Thymus (tissue), 11 donors: ENCODE data around the gene ITGB2. TPM values are rescaled to one million over a fixed set of nuclear protein-coding genes. Genes with fewer than 3 reads are reported as not detected.
"Not testable (repeated sequence)": the region's sequence is repeated elsewhere in the genome, so short reads cannot be mapped to it uniquely, and the experiment has no call there.

Source experiments
- DNase-seq, 9 donors: peaks; one replicate each; pipeline ENCODE4 v3.0.0-alpha.2; 2013; ENCODE audit warnings: low spot score in 9 of 9, low read depth in 6 of 9, missing footprints in 1 of 9
- H3K27ac ChIP-seq, 2 donors: one replicate each; pipeline ENCODE4 v1.5.1; 2013; ENCODE audit warnings: control low read depth in 1 of 2, low read depth in 1 of 2, low read length in 1 of 2, mild to moderate bottlenecking in 1 of 2, moderate library complexity in 1 of 2
- H3K27me3 ChIP-seq, 2 donors: one replicate each; pipeline ENCODE4 v1.5.1; 2013; ENCODE audit warnings: low read length in 1 of 2; ENCODE audit not compliant: control insufficient read depth in 2 of 2, insufficient read depth in 1 of 2
- H3K36me3 ChIP-seq, 2 donors: one replicate each; pipeline ENCODE4 v1.5.1; 2013; ENCODE audit warnings: low read length in 1 of 2, mild to moderate bottlenecking in 1 of 2, moderate library complexity in 1 of 2; ENCODE audit not compliant: control insufficient read depth in 2 of 2, insufficient read depth in 2 of 2
- H3K4me1 ChIP-seq, 2 donors: one replicate each; pipeline ENCODE4 v1.5.1; 2013; ENCODE audit warnings: low read length in 2 of 2; ENCODE audit not compliant: control insufficient read depth in 2 of 2, insufficient read depth in 2 of 2
- H3K4me3 ChIP-seq, 2 donors: one replicate each; pipeline ENCODE4 v1.5.1; 2013; ENCODE audit warnings: low read length in 2 of 2, control low read depth in 1 of 2, mild to moderate bottlenecking in 1 of 2
- H3K9me3 ChIP-seq, 2 donors: one replicate each; pipeline ENCODE4 v1.5.1; 2013; ENCODE audit warnings: low read length in 1 of 2, mild to moderate bottlenecking in 1 of 2; ENCODE audit not compliant: control insufficient read depth in 2 of 2, insufficient read depth in 1 of 2
- WGBS: extraction: QIAGEN DNeasy Blood & Tissue Kit; methylation state at CpG from one replicate; pipeline ENCODE4 v1.1.7; 2013; 5-methylcytosine and 5-hydroxymethylcytosine counted together
- polyA plus RNA-seq: library from polyadenylated mRNA; stranded (reverse); fragments of 200-250 nt; gene quantifications from one replicate; pipeline ENCODE4 v1.2.3, GENCODE V29; 2013
- total RNA-seq: library from RNA; stranded (reverse); fragments of 120-200 nt; gene quantifications from one replicate; pipeline ENCODE4 v1.2.4, GENCODE V29; 2013
- donor health status: healthy.

Gene ITGB2
- total and polyA plus RNA-seq, 2 donors: 104 to 134 TPM

DNA sequence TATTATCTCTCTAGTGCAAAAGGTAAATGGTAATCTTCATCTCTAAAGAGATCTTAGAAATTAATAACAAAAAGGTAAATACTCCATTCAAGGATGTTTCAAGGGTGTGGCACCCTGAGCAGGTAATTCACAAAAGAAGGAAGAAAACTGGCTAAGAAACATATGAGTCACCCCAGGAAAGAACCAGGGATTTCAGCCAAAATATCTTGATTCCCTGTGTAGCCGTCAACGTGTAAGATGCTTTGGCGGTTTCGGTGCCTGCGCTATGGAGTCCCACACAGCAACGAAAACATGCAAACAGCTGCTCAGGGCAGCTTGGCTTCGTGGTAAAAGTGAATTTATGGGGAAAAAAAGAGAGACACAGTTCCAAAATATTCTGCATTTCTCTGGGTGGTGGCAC is 3.7 kb downstream of the ITGB2 start:
- Histone ChIP-seq H3K4me3 (no peak overlapping the region), H3K27ac (peak overlapping the region; percentile 57 to 80), H3K27me3 (no peaks in the 10 kb centered on the region), H3K4me1 (peaks cover 39 to 85% of the 10 kb centered on the region in 2 donors), H3K9me3 (no peaks in the 10 kb centered on the region), H3K36me3 (peaks cover 20 to 21% of the 10 kb centered on the region in 2 donors)
- 86% methylated on average over 7 of the region's 7 CpGs for WGBS
- DNase-seq: no peak

DNA sequence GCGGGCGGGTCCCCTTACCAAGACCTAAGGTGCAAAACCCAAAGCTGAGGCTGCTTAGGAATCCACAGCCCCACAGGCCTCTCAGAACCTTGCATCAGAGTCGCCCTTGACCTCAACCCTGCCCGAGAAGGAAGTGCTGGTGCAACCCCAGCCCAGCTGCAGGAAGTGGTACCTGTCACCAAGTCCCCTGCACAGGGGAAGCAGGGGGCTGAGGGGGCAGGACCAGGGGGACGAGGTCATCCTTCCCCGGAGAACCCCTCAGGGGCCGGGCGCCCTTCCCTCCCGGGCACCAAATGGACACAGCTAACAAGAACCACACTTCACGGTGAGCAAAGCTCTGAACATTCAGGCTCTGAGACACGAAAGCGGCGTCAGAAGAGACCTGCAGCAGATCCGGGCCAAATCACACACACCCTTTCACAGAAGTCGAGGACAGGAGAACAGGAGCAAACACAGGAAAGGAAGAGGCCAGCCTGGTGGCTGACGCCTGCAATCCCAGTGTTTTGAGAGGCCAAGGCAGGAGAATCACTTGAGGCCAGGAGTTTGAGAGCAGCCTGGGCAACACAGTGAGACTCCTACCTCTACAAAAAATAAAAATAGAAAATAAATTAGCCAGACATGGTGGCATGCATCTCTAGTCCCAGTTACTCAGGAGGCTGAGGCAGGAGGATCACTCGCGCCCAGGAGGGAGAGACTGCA is 6.4 kb downstream of the ITGB2 start:
- DNase-seq: peak in 1 of 9 donors; percentile 79
- peaks cover 30 to 38% of the 10 kb centered on the region in 2 donors for H3K36me3 ChIP-seq
- peak overlapping the region; percentile 35 to 37 for H3K4me3 ChIP-seq
- no peaks in the 10 kb centered on the region for H3K27me3 ChIP-seq
- peak overlapping the region; percentile 95 to 97 for H3K27ac ChIP-seq
- WGBS: 38% methylated on average over 18 of the region's 18 CpGs
- H3K9me3 ChIP-seq: peaks cover 1 to 19% of the 10 kb centered on the region in 2 donors
- H3K4me1 ChIP-seq: peaks cover 54 to 92% of the 10 kb centered on the region in 2 donors

DNA sequence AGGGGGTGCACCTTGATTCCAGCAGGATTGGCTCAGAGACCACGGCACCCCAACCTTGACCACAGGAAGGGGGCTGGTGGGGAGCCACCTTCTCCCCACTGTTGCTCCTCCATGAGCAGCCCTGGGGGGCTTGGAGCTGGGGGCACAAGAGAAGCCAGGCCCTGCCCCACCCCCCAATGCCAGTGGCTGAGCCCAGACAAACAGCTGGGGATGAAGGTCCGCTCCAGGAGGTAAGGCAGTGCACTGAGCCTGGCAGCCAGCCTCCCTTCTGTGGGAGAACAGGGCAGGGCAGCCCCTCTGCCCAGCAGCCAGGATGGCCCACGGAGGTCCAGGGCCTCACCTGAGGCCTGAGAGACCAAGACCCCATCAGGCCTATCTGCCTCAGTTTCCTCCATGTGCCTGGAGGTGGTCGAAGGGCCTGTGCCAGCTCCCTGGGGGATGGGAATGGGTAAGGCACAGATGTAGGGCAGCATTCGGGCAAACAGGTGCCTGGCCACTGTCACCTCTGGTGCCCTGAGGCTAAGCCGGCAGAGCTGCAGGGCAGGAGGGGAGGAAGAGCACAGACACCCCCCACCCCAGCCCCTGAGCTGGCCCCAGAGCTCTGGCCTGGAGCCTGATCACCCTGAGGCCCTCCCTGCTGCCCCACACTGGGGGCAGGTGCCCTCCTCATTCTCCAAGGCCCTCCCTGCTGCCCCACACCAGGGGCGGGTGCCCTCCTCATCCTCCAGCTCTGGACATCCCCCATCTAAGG is 7.1 kb downstream of the ITGB2 start:
- peak overlapping the region; percentile 95 to 97 for H3K27ac ChIP-seq

DNA sequence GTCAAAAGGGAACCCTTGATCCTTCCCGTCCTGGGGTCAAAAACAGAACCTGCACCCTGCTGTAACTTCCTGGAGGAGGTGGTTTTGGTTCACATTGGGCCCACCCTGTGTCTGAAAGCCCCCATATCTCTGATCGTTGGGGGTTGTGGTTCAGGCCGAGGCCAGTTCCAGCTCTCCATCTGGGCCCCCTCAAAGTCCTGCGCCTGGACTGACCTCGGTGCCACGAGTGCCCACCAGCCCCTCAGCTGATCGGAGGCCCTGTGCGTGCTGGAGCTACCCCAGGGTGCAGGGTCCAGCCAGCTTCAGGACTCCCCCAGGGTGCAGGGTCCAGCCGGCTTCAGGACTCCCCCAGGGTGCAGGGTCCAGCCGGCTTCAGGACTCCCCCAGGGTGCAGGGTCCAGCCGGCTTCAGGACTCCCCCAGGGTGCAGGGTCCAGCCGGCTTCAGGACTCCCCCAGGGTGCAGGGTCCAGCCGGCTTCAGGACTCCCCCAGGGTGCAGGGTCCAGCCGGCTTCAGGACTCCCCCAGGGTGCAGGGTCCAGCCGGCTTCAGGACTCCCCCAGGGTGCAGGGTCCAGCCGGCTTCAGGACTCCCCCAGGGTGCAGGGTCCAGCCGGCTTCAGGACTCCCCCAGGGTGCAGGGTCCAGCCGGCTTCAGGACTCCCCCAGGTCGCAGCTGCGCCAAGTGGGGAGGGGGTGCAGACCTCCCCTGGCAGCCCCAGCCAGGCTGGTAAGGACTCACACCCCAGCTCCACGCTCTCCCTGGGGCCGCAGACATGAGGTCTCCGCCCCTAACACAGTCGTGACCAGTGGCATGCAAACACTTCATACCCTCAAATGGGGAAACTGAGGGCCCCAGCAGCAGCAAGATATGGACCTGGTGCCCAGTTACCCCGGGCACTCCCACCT is 7.9 kb downstream of the ITGB2 start:
- not testable (repeated sequence) for DNase-seq, H3K27me3 ChIP-seq
- peaks cover 55 to 92% of the 10 kb centered on the region in 2 donors for H3K4me1 ChIP-seq
- peak overlapping the region; percentile 35 to 37 for H3K4me3 ChIP-seq
- peaks cover 1 to 22% of the 10 kb centered on the region in 2 donors for H3K9me3 ChIP-seq
- peaks cover 29 to 38% of the 10 kb centered on the region in 2 donors for H3K36me3 ChIP-seq
- 68% methylated on average over 19 of the region's 25 CpGs for WGBS
- peak overlapping the region; percentile 97 for H3K27ac ChIP-seq

More for the DNA sequence above, 7.1 kb downstream of the ITGB2 start:
- Histone ChIP-seq H3K4me1 (peaks cover 53 to 92% of the 10 kb centered on the region in 2 donors), H3K9me3 (peaks cover 1 to 22% of the 10 kb centered on the region in 2 donors), H3K27me3 (no peaks in the 10 kb centered on the region), H3K36me3 (peaks cover 33 to 44% of the 10 kb centered on the region in 2 donors), H3K4me3 (peak overlapping the region; percentile 35 to 37)
- DNase-seq: peak in 1 of 9 donors; percentile 43
- 56% methylated on average over 7 of the region's 7 CpGs for WGBS

DNA sequence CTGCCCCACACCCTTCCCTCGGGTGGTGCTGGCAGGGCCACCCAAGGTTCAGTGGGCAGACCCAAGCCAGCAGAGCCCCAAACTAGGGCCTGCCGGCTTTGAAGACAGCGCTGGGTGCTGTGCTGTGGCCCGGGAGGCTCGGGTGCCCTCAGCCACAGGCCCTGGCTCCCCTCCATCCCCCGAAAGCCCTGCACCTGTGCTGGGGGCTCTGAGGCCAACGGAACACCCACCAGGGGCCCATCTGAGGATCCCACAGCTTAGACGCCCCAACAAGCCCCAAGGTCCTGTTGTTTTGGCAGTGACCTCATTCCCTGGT is 8.6 kb downstream of the ITGB2 start:
- peak overlapping the region; percentile 92 to 97 for H3K27ac ChIP-seq
- H3K27me3 ChIP-seq: no peaks in the 10 kb centered on the region
- H3K4me3 ChIP-seq: peak overlapping the region; percentile 28 to 33
- H3K4me1 ChIP-seq: peaks cover 61 to 92% of the 10 kb centered on the region in 2 donors
- H3K9me3 ChIP-seq: peaks cover 1 to 22% of the 10 kb centered on the region in 2 donors
- 5% methylated on average over 8 of the region's 8 CpGs for WGBS
- peaks cover 30 to 39% of the 10 kb centered on the region in 2 donors for H3K36me3 ChIP-seq
- no peak for DNase-seq

DNA sequence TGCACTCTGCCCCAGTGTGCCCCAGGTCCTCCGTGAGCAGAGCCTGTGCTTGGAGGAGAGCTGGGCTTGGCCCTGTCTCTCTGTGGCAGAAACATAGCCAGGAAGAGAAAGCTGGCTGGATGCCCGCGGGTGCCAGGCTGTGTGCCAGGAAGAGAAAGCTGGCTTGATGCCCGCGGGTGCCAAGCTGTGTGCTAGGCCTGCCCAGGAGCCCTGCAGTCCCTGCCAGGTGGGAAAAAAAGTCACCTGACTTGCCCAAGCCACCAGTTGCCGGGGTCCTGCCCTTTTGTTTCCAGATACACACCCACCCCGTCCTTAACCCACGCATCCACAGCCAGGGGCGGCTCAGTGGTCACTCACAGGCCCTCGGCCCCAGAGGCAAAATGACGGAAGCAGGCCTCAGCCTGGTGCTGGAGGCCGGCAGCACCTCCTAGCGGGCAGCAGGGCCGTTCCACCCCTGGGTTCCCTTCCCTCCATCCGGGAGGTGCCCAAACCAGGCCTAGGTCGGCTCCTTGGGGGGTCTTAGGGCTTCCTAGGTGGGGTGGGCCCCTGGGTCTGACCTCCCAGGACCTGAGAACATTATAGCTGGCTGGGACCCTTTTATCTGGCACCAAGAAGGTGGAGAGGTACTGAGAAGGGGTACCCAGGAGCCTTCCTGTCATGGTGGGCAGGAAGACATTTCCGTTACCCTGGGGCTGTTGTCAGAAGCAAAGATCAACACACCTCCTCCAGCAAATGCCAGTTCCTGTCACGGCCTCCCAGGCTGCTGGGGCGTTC is 9.1 kb downstream of the ITGB2 start:
- H3K4me1 ChIP-seq: peaks cover 60 to 93% of the 10 kb centered on the region in 2 donors
- peak overlapping the region; percentile 92 to 97 for H3K27ac ChIP-seq
- H3K9me3 ChIP-seq: peaks cover 1 to 22% of the 10 kb centered on the region in 2 donors
- peak in 4 of 9 donors; percentile 73 to 88 (median 76) for DNase-seq
- peak overlapping the region; percentile 28 to 33 for H3K4me3 ChIP-seq
- WGBS: 18% methylated on average over 19 of the region's 19 CpGs
- H3K36me3 ChIP-seq: peaks cover 33 to 44% of the 10 kb centered on the region in 2 donors
- H3K27me3 ChIP-seq: no peaks in the 10 kb centered on the region

DNA sequence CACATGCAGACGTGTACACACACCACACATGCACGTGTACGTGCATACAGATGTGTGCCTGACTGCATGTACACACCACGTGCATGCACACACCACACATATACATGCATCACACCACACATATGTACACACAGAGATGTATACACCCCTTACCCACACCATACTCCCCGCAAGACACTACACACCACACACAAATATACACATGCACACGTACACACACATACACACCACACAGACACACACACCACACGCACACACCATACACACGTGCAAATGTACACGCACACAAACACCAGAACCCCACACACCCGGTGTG is 9.7 kb downstream of the ITGB2 start:
- Histone ChIP-seq H3K27me3 (no peaks in the 10 kb centered on the region), H3K27ac (peak overlapping the region; percentile 92 to 97), H3K36me3 (peaks cover 38 to 49% of the 10 kb centered on the region in 2 donors), H3K4me1 (peaks cover 60 to 91% of the 10 kb centered on the region in 2 donors), H3K4me3 (peak overlapping the region in 1 of 2 donors; percentile 28), H3K9me3 (peaks cover 1 to 22% of the 10 kb centered on the region in 2 donors)
- DNase-seq: no peak
- WGBS: 45% methylated on average over 10 of the region's 10 CpGs
